HG02943 (cell line): ENCODE data around the gene CFAP97D2.
"Not testable (repeated sequence)": the region's sequence is repeated elsewhere in the genome, so short reads cannot be mapped to it uniquely, and the experiment has no call there.

Experiments used
- ATAC-seq: cut with Tn5 transposase; IDR thresholded peaks from one replicate; pipeline ENCODE4 v1.9.1; 2021; ENCODE audit warnings: mild to moderate bottlenecking, low read depth, moderate library complexity; ENCODE audit not compliant: unreplicated experiment

Gene CFAP97D2

DNA sequence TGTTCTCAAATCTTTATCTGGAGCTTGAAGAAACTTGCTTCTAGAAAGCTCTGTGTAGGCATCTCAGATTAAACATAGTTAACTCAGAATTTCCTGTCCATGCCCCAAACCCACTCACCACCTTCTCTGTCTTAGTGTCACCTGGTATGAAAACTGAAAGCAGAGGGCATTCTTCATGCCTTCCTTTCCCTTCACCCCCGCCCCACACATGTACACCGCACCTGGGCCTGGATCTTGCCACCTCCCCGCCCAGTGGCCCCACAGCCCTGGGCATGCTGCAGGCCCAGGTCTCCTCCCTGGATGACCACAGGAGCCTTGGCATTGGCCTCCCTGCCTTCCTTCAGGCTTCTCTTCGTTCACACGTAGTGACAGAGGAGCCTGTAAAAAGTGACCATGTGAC, 15.8 kb downstream of the CFAP97D2 start:
- ATAC-seq: no peak

- ATAC-seq: no peak
Measured at GRCh38 chr13:114196629-114197028, 17.6 kb downstream of the CFAP97D2 start.

DNA sequence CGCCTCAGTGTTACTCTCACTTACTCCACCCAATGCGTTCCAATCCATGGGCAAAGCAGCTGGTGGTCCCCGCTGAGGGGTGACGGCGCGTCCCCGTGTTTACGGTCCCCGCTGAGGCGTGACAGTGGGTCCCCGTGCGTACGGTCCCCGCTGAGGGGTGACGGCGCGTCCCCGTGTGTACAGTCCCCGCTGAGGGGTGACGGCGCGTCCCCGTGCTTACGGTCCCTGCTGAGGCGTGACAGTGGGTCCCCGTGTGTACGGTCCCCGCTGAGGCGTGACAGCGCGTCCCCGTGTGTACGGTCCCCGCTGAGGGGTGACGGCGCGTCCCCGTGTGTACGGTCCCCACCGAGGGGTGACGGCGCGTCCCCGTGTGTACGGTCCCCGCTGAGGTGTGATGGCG, 19.5 kb downstream of the CFAP97D2 start:
- no peak for ATAC-seq

- not testable (repeated sequence) for ATAC-seq
Measured at GRCh38 chr13:114199526-114199925, 20.5 kb downstream of the CFAP97D2 start.

GRCh38 chr13:114199954-114200353, 20.9 kb downstream of the CFAP97D2 start:
- no peak for ATAC-seq

GRCh38 chr13:114200399-114200911, 21.4 kb downstream of the CFAP97D2 start:
- no peak for ATAC-seq

- ATAC-seq: no peak
Measured at GRCh38 chr13:114202581-114202980, 23.5 kb downstream of the CFAP97D2 start.

GRCh38 chr13:114203536-114203935, 24.5 kb downstream of the CFAP97D2 start:
- ATAC-seq: no peak

DNA sequence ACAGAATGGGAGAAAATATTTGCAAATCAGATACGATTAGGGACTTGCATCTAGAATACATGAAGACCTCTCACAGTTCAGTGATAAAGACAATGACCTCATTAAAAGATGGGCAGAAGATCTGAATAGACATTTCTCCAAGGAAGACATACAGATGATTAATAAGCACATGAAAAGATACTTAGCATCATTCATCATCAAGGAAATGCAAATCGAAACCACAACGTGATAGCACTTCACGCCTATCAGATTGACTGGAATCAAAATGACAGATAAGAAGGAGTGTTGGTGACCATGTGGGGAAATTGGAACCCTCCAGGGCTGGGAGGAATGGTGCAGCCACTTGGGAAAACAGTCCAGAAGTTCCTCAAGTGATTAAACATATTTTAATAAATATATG, 25.8 kb downstream of the CFAP97D2 start:
- no peak for ATAC-seq

DNA sequence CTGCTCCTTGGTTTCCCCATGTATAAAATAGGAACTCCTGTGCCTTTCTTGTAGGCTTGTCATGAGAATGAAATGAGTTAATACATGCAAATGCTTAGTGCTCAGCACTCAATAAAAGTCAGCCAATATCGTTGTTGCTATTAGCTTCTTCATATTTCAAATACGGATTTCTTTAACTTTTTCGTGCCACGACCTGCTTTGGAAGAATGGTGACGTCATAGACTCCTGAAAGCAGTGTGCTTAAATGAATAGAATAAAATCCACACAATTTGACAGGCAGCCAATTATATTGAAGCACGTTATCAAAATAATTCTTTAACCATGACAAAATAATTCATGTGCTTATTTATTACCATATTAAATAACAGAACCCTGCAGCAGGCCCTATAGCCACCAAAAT, 29.1 kb downstream of the CFAP97D2 start:
- no peak for ATAC-seq

DNA sequence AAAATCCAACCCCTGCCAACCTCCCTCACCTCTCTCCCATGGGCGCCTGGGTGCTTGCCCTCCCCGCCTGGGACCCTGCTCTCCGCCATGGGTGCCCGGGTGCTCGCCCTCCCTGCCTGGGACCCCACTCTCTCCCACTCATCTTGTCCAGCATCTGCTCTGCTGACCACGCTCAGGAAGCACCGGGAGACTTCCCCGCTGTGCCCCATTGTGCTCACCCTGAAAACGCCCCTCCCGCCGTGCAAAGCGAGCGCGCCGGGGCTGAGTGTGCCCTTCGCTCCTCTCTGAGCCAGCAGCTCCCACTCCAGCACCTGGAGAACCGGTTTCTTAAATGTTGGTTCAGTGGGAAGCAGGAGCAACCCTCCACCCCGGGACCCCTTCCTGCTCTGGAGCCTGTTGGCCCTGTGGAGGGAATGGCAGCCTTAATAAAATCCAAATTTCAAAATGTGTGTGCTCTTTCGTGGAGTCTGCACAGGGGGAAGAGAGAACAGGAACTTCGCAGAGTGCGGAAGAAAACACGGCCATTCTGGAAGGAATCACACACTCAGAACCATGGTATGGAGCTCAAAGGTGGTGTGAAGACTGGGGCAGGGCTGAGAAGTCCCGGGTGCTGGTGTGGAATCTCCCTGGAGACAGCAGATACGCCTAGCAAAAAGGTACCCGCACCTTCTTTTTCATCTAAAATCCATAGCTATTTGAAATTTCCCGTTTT, 32.5 kb downstream of the CFAP97D2 start:
- no peak for ATAC-seq

DNA sequence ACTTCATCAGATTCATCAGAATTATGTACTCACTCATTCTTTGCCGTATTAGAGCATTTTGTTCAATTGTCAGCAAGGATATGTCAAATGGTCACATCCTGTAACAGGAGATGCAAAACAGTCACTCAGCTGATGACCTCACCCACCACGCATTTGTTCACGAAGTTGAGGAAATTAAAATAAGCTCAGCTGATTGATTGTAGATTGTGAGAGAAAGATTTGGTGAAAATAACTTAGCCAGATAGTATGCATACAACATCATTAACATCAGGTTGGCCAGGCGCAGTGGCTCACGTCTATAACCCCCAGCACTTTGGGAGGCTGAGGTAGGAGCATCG, 33.1 kb downstream of the CFAP97D2 start:
- ATAC-seq: no peak

GRCh38 chr13:114213980-114214379, 34.9 kb downstream of the CFAP97D2 start:
- no peak for ATAC-seq

- no peak for ATAC-seq
Measured at GRCh38 chr13:114219392-114219791, 40.3 kb downstream of the CFAP97D2 start.

- ATAC-seq: no peak
Measured at GRCh38 chr13:114222461-114222968, 43.5 kb downstream of the CFAP97D2 start.

DNA sequence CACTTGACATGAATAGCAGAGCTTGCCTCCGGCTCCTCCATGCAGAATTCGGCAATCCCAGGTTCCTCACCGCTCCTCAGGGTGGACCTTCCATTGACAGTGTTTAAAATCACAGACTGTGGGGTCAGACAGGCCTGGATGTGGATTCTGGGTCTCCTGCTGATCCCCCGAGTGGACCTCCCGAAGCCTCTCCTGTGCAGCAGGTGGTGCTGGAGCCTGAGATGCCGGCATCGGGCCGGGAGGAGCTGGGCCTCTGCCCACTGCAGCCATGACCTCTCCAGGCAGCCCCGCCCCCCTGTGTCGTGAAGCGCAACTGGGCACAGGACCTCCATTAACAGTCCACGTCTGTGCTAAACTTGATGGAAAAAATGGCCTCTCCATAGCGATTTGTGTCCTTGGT, 45.1 kb downstream of the CFAP97D2 start:
- ATAC-seq: no peak

GRCh38 chr13:114225610-114226009, 46.6 kb downstream of the CFAP97D2 start:
- ATAC-seq: no peak

- ATAC-seq: no peak
Measured at GRCh38 chr13:114226088-114226487, 47.0 kb downstream of the CFAP97D2 start.

DNA sequence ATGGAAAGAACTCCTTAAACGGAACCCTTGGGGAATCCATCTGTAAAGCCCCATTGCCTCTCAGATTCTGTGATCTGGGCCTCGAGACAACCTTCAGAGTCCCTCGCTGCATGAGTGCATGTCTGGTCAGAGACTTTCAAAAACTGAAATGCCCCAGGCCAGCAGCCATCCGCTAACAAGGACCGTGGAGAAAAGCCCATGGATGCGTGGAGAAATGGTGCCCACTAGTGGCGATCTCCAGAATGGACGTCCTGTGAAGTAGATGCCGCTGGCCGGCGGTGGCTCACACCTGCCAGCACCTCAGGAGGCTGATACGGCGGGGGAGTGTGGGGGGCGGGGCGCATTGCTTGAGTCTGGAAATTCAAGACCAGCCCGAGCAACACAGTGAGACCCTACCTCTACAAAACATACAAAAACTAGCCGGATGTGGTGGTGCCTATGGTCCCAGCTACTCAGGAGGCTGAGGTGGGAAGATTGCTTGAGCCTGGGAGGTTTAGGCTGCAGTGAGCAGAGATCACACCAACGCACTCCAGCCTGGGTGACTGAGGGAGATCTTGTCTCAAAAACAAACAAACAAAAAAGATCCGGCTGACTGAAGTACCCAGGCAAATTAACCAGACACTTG, 47.8 kb downstream of the CFAP97D2 start:
- peak; percentile 75 for ATAC-seq

- ATAC-seq: no peak
Measured at GRCh38 chr13:114227528-114227927, 48.5 kb downstream of the CFAP97D2 start.

GRCh38 chr13:114228176-114228575, 49.1 kb downstream of the CFAP97D2 start:
- ATAC-seq: no peak

DNA sequence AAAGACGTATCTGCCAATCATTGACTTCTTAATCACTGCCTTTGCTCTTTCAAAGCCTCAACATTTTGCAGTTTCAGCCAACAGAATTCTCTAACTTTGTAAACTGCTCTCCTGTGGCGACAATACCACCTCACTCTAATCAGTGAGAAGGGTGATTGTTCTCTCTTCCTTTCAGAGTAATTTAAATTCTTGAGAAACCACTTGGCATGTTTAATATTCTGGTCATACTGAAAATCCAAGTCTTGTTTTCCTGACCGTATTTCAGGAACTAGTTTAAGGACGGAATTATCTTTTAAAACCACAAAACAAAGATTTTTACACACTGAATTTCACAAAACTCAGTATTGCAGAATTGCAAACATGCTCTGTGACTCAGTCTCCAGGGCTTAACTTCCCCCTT, 50.4 kb downstream of the CFAP97D2 start:
- no peak for ATAC-seq
